GM21619 (cell line): Measurements from ENCODE around the gene IFI30.
A peak's percentile ranks its signal among the peaks of the same experiment; 100 is the strongest.

ENCODE experiments used
- ATAC-seq: cut with Tn5 transposase; IDR thresholded peaks from one replicate; pipeline ENCODE4 v1.9.1; 2021; ENCODE audit not compliant: unreplicated experiment

IFI30 gene

DNA sequence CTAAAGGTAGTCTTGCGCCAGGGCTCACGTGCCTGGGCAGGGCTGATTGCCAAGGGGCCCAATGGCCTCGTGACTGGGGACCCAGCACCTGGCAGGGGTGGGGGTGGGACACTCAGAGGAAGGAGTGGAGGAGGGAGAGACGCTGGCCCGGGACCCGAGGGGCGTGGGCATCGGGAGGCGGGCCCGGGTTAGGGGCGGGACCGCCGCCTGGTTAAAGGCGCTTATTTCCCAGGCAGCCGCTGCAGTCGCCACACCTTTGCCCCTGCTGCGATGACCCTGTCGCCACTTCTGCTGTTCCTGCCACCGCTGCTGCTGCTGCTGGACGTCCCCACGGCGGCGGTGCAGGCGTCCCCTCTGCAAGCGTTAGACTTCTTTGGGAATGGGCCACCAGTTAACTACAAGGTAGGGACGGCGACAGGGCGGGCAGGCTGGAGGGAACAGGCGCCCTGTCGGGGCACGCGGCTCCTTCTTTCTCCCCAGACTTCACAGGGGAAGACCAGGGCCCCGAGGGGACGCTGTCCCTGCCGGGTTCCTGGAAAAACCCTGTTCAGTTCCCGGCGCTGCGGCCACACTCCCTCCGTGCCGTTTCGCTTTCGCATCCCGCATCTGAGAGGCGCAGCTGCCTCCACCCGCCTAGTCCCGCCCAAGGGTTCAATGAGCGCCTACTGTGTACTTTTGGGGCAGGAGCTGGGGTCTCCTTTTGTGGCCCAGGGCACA is at the start of gene IFI30:
TSS of gene IFI30 (plus strand) at position 242 of the 717 bp plus-strand sequence. CDS start at position 271, 29 bp downstream.
- peak; percentile 30 for ATAC-seq

- no peak for ATAC-seq
Observed at GRCh38 chr19:18123819-18124218, 49.8 kb upstream of the IFI30 start.

DNA sequence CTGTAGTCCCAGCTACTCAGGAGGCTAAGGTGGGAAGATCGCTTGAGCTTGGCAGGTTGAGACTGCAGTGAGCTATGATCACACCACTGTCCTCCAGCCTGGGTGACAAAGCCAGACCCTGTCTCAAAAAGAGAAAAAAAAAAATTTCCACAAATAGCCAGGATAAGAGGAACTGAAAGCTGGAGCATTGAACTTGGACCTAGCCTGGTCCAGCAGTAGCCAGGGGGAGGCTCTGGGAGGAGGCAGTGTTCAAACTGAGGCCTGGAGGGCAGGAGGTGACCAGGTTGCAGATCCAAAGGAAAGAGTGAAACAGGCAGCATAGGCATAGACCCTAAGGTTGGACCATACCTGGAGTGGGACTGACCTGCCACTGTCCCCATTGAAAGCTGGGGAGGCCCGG is 47.5 kb upstream of the IFI30 start:
- no peak for ATAC-seq

- ATAC-seq: no peak
Observed at GRCh38 chr19:18128044-18128443, 45.6 kb upstream of the IFI30 start.

DNA sequence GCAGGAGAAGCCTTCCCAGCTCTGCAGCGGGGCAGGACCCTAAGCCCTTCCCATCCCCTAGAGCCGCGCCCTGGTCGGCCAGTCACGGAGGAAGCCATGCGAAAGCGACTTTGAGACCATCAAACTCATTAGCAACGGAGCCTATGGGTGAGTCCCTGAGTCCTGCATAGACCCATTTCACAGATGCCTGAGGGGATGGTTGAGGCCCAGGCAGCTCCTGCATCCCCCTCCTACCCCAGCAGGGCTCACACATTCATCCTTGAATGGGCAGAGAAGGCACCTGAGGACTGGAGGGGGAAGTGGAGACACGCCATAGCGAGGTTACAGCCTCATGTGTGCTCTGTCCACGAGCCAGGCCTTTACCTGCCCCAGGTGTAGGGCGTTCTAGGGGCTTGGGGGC is 44.8 kb upstream of the IFI30 start:
- no peak for ATAC-seq

GRCh38 chr19:18130523-18131242 is 42.9 kb upstream of the IFI30 start:
- ATAC-seq: no peak

- ATAC-seq: no peak
Observed at GRCh38 chr19:18131841-18132596, 41.6 kb upstream of the IFI30 start.

DNA sequence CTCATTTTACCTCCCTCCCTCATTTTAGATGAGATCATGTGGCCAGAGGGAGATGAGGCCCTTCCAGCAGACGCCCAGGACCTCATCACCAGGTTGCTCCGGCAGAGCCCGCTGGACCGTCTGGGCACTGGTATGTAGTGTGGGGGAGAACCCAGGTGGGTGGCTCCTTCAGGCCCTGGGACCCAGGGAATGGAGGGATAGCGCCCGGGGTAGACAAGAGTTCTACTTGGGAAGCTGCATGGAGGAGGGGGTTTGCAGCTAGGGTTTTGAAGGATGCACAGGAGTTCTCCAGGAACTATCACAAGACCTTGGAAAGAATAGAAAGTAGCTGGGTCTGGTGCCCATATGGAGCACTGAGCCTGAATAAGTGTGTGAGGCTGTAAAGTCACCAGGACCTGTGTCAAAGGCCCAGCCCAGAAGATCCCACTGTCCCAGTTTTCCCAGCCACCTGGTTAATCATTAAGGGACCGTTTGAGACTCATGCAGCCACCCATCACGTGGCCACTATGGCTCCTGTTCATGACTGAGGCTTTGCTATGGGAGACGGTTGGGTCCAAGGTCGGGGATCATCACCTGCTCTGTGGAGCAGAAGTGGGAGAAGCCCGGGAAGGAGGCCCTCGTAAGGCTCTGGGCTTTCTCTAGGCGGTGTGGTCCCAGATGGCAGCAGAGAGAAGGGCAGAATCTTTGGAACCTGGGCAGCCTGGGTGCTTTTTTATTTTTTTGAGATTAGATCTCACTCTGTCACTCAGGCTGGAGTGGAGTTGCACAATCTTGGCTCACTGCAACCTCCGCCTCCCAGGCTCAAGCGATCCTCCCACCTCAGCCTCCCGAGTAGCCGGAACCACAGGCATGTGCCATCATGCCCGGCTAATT is 37.7 kb upstream of the IFI30 start:
- no peak for ATAC-seq

DNA sequence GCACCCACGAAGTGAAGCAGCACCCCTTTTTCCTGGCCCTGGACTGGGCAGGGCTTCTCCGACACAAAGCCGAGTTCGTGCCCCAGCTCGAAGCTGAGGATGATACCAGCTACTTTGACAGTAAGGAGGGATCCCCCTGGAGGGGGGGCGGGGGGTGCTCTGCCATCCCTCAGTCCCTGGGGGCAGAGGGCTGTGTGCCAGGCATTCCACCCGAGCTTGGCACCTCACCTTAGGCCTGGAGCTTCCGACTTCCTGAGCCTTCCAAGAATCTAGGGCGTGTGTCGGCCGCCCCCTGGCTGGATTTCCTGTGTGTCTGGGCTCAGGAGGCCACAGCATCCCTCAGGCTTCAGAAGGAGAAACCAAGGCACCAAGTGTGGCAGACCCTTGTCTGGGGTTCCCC is 36.4 kb upstream of the IFI30 start:
- ATAC-seq: no peak

- no peak for ATAC-seq
Observed at GRCh38 chr19:18137657-18138339, 35.8 kb upstream of the IFI30 start.

DNA sequence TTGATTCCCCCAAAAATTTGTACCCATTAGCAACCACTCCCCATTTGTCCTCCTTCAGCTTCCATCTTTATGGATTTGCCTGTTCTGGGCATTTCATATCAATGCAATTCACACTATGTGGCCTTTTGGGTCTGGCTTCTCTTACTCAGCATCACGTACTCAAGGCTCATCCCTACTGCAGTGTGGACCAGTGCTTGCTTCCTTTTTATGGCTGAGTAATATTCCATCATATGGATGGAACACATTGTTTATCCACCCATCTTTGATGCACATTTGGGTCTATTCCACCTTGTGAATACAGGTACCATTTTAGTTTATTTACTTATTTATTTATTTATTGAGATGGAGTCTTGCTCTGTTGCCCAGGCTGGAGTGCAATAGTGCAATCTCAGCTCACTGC is 33.1 kb upstream of the IFI30 start:
- no peak for ATAC-seq

GRCh38 chr19:18141031-18141430 is 32.6 kb upstream of the IFI30 start:
- ATAC-seq: no peak

GRCh38 chr19:18143902-18144301 is 29.7 kb upstream of the IFI30 start:
- no peak for ATAC-seq

DNA sequence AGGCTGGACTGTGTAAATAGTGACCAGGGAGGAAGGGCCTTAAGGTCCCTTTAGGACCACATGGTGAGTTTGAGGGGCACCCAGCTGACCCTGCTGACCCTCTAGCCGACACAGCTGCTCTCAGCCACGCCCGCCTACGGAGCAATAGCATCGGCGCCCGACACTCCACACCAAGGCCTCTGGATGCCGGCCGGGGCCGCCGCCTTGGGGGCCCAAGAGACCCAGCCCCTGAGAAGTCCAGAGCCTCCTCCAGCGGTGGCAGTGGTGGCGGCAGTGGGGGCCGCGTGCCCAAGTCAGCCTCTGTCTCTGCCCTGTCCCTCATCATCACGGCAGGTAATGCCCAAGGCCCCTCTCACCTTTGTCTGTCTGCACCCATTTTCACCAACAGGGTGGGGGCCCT is 29.3 kb upstream of the IFI30 start:
- no peak for ATAC-seq

GRCh38 chr19:18144906-18145305 is 28.7 kb upstream of the IFI30 start:
- ATAC-seq: no peak

GRCh38 chr19:18145391-18145999 is 28.1 kb upstream of the IFI30 start:
- ATAC-seq: no peak

GRCh38 chr19:18147396-18147795 is 26.2 kb upstream of the IFI30 start:
- ATAC-seq: no peak

GRCh38 chr19:18149596-18149975 is 24.0 kb upstream of the IFI30 start:
- no peak for ATAC-seq

- no peak for ATAC-seq
Observed at GRCh38 chr19:18150776-18151624, 22.6 kb upstream of the IFI30 start.
